Measurements from ENCODE around the gene CORO2B.
"Not testable (repeated sequence)": the region's sequence is repeated elsewhere in the genome, so short reads cannot be mapped to it uniquely, and the experiment has no call there.

Gene CORO2B

GRCh38 chr15:68676926-68677325 is 98.1 kb downstream of the CORO2B start:
- Histone ChIP-seq H3K4me1 (no peaks in the 10 kb centered on the region), H3K36me3 (replicated peaks) (no peaks in the 10 kb centered on the region), H3K4me3 (no peak overlapping the region), H3K9me3 (no peaks in the 10 kb centered on the region), H3K27me3 (ENCODE audit: low read depth) (no peaks in the 10 kb centered on the region)
- peak in 1 of 2 experiments; percentile 6 for DNase-seq (ENCODE audit: low spot score in 2 of 2)
- in situ Hi-C loops (cut with MboI; ENCODE audit: low sequenced_read_pairs), result loop anchor here (10.0 kb wide), 1 partner anchor 198 kb away; no protein-coding TSS in a partner anchor

- DNase-seq (ENCODE audit: low spot score in 2 of 2), result peak in 1 of 2 experiments; percentile 8
- Histone ChIP-seq H3K4me1 (no peaks in the 10 kb centered on the region), H3K9me3 (no peaks in the 10 kb centered on the region), H3K27me3 (ENCODE audit: low read depth) (no peaks in the 10 kb centered on the region), H3K4me3 (no peak overlapping the region), H3K36me3 (replicated peaks) (no peaks in the 10 kb centered on the region)
- in situ Hi-C loops (cut with MboI; ENCODE audit: low sequenced_read_pairs), result loop anchor here (10.0 kb wide), 1 partner anchor 197 kb away; no protein-coding TSS in a partner anchor
Observed at GRCh38 chr15:68677996-68678395, 99.2 kb downstream of the CORO2B start.

- Histone ChIP-seq H3K4me3 (no peak overlapping the region), H3K36me3 (replicated peaks) (no peaks in the 10 kb centered on the region), H3K4me1 (no peaks in the 10 kb centered on the region), H3K9me3 (no peaks in the 10 kb centered on the region), H3K27me3 (ENCODE audit: low read depth) (no peaks in the 10 kb centered on the region)
- DNase-seq (ENCODE audit: low spot score in 2 of 2), result peak in 1 of 2 experiments; percentile 6
- in situ Hi-C loops (cut with MboI; ENCODE audit: low sequenced_read_pairs), result loop anchor here (10.0 kb wide), 1 partner anchor 196 kb away; no protein-coding TSS in a partner anchor
Observed at GRCh38 chr15:68678746-68679145, 100.0 kb downstream of the CORO2B start.

GRCh38 chr15:68679161-68679560 is 100.4 kb downstream of the CORO2B start:
- Histone ChIP-seq H3K36me3 (replicated peaks) (no peaks in the 10 kb centered on the region), H3K27me3 (ENCODE audit: low read depth) (no peaks in the 10 kb centered on the region), H3K9me3 (no peaks in the 10 kb centered on the region), H3K4me3 (no peak overlapping the region), H3K4me1 (no peaks in the 10 kb centered on the region)
- in situ Hi-C loops (cut with MboI; ENCODE audit: low sequenced_read_pairs), result loop anchor here (10.0 kb wide), 1 partner anchor 196 kb away; no protein-coding TSS in a partner anchor
- DNase-seq (ENCODE audit: low spot score in 2 of 2), result peak in 1 of 2 experiments; percentile 7

GRCh38 chr15:68679961-68680371 is 101.2 kb downstream of the CORO2B start:
- no peak overlapping the region for H3K4me3 ChIP-seq
- in situ Hi-C loops (cut with MboI; ENCODE audit: low sequenced_read_pairs), result loop anchor here (10.0 kb wide), 1 partner anchor 195 kb away; no protein-coding TSS in a partner anchor
- H3K36me3 ChIP-seq (replicated peaks), result no peaks in the 10 kb centered on the region
- H3K9me3 ChIP-seq, result no peaks in the 10 kb centered on the region
- no peaks in the 10 kb centered on the region for H3K4me1 ChIP-seq
- H3K27me3 ChIP-seq (ENCODE audit: low read depth), result no peaks in the 10 kb centered on the region
- peak in 1 of 2 experiments; percentile 6 for DNase-seq (ENCODE audit: low spot score in 2 of 2)

GRCh38 chr15:68680756-68681155 is 102.0 kb downstream of the CORO2B start:
- H3K27me3 ChIP-seq (ENCODE audit: low read depth); H3K36me3 ChIP-seq (replicated peaks); DNase-seq (ENCODE audit: low spot score in 2 of 2); in situ Hi-C loops (cut with MboI; ENCODE audit: low sequenced_read_pairs); H3K4me3 ChIP-seq; H3K4me1 ChIP-seq; H3K9me3 ChIP-seq: not testable (repeated sequence)

- H3K4me1 ChIP-seq, result no peaks in the 10 kb centered on the region
- in situ Hi-C loops (cut with MboI; ENCODE audit: low sequenced_read_pairs), result no loop called here
- no peaks in the 10 kb centered on the region for H3K27me3 ChIP-seq (ENCODE audit: low read depth)
- no peak overlapping the region for H3K4me3 ChIP-seq
- H3K36me3 ChIP-seq (replicated peaks), result no peaks in the 10 kb centered on the region
- H3K9me3 ChIP-seq, result no peaks in the 10 kb centered on the region
- DNase-seq (ENCODE audit: low spot score in 2 of 2), result no peak
Observed at GRCh38 chr15:68681836-68682235, 103.0 kb downstream of the CORO2B start.

- Histone ChIP-seq H3K27me3 (ENCODE audit: low read depth) (no peaks in the 10 kb centered on the region), H3K36me3 (replicated peaks) (no peaks in the 10 kb centered on the region), H3K9me3 (no peaks in the 10 kb centered on the region), H3K4me3 (no peak overlapping the region), H3K4me1 (no peaks in the 10 kb centered on the region)
- no peak for DNase-seq (ENCODE audit: low spot score in 2 of 2)
- in situ Hi-C loops (cut with MboI; ENCODE audit: low sequenced_read_pairs), result no loop called here
Observed at GRCh38 chr15:68682330-68682729, 103.5 kb downstream of the CORO2B start.

- H3K4me3 ChIP-seq, result no peak overlapping the region
- in situ Hi-C loops (cut with MboI; ENCODE audit: low sequenced_read_pairs), result no loop called here
- no peaks in the 10 kb centered on the region for H3K36me3 ChIP-seq (replicated peaks)
Observed at GRCh38 chr15:68683026-68683425, 104.2 kb downstream of the CORO2B start.

GRCh38 chr15:68683551-68683950 is 104.8 kb downstream of the CORO2B start:
- Histone ChIP-seq H3K27me3 (ENCODE audit: low read depth) (no peaks in the 10 kb centered on the region), H3K4me1 (no peaks in the 10 kb centered on the region), H3K36me3 (replicated peaks) (no peaks in the 10 kb centered on the region), H3K4me3 (no peak overlapping the region), H3K9me3 (no peaks in the 10 kb centered on the region)
- DNase-seq (ENCODE audit: low spot score in 2 of 2), result no peak
- in situ Hi-C loops (cut with MboI; ENCODE audit: low sequenced_read_pairs), result no loop called here

More at GRCh38 chr15:68683026-68683425, 104.2 kb downstream of the CORO2B start:
- Histone ChIP-seq H3K9me3 (no peaks in the 10 kb centered on the region), H3K27me3 (ENCODE audit: low read depth) (no peaks in the 10 kb centered on the region), H3K4me1 (no peaks in the 10 kb centered on the region)
- DNase-seq (ENCODE audit: low spot score in 2 of 2), result no peak

- Histone ChIP-seq H3K4me1 (no peaks in the 10 kb centered on the region), H3K27me3 (ENCODE audit: low read depth) (no peaks in the 10 kb centered on the region), H3K4me3 (no peak overlapping the region), H3K36me3 (replicated peaks) (no peaks in the 10 kb centered on the region), H3K9me3 (no peaks in the 10 kb centered on the region)
- DNase-seq (ENCODE audit: low spot score in 2 of 2), result no peak
- in situ Hi-C loops (cut with MboI; ENCODE audit: low sequenced_read_pairs), result no loop called here
Observed at GRCh38 chr15:68684476-68684875, 105.7 kb downstream of the CORO2B start.

GRCh38 chr15:68687136-68687735 is 108.4 kb downstream of the CORO2B start:
- Histone ChIP-seq H3K27me3 (ENCODE audit: low read depth) (no peaks in the 10 kb centered on the region), H3K4me1 (no peaks in the 10 kb centered on the region), H3K36me3 (replicated peaks) (no peaks in the 10 kb centered on the region), H3K4me3 (no peak overlapping the region), H3K9me3 (no peaks in the 10 kb centered on the region)
- no peak for DNase-seq (ENCODE audit: low spot score in 2 of 2)
- in situ Hi-C loops (cut with MboI; ENCODE audit: low sequenced_read_pairs), result no loop called here

GRCh38 chr15:68691705-68692104 is 112.9 kb downstream of the CORO2B start:
- in situ Hi-C loops (cut with MboI; ENCODE audit: low sequenced_read_pairs), result no loop called here
- Histone ChIP-seq H3K36me3 (replicated peaks) (no peaks in the 10 kb centered on the region), H3K9me3 (no peaks in the 10 kb centered on the region), H3K4me3 (no peak overlapping the region), H3K27me3 (ENCODE audit: low read depth) (no peaks in the 10 kb centered on the region), H3K4me1 (no peaks in the 10 kb centered on the region)
- DNase-seq (ENCODE audit: low spot score in 2 of 2), result peak in 1 of 2 experiments; percentile 57

- H3K4me1 ChIP-seq, result no peaks in the 10 kb centered on the region
- in situ Hi-C loops (cut with MboI; ENCODE audit: low sequenced_read_pairs), result no loop called here
- no peaks in the 10 kb centered on the region for H3K9me3 ChIP-seq
- no peak overlapping the region for H3K4me3 ChIP-seq
- no peak for DNase-seq (ENCODE audit: low spot score in 2 of 2)
- H3K27me3 ChIP-seq (ENCODE audit: low read depth), result no peaks in the 10 kb centered on the region
- no peaks in the 10 kb centered on the region for H3K36me3 ChIP-seq (replicated peaks)
Observed at GRCh38 chr15:68693071-68693470, 114.3 kb downstream of the CORO2B start.

Data from HAP-1 (cell line).